HG03469 (cell line): ENCODE measurements around the gene NSD1.
"Not testable (repeated sequence)": the region's sequence is repeated elsewhere in the genome, so short reads cannot be mapped to it uniquely, and the experiment has no call there.

ENCODE experiments used
- ATAC-seq: cut with Tn5 transposase; IDR thresholded peaks from one replicate; pipeline ENCODE4 v1.9.1; 2021; ENCODE audit warnings: mild to moderate bottlenecking, moderate library complexity, moderate number of reproducible peaks; ENCODE audit not compliant: unreplicated experiment

Gene NSD1

DNA sequence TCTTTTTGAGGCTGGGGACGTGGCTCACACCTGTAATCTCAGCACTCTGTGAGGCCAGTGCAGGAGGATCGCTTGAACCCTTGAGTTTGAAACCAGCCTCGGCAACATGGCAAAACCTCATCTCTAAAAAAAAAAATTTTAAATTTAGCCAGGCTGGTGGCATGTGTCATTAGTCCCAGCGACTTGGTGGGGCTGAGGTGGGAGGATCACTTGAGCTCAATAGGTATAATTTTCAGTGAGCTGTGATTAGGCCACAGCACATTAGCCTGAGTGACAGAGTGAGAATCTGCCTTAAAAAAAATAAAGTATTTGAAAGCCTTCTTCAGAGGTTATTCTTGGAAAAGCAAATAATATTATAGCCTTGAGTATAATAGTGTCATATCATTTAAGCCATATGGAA lies 41.8 kb downstream of the NSD1 start:
- no peak for ATAC-seq

DNA sequence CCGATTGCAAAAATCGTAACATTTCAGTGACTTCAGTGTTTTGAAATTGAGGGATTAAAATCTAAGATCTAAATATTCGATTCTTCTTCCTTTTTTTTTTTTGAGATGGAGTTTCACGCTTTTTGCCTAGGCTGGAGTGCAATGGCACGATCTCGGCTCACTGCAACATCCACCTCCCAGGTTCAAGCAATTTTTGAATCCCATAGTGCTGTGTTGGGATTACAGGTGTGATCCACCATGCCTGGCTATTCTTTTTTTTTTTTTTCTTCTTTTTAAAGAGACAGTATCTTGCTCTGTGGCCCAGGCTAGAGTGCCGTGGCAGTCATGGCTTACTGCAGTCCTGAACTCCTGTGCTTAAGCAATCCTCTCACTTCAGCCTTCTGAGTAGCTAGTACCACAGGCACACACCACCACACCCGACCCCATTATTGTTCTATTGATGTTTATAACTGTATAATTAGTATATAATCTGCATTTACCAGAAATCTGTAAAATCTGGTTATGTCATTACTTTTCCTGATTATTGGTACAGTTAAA lies 42.7 kb downstream of the NSD1 start:
- no peak for ATAC-seq

DNA sequence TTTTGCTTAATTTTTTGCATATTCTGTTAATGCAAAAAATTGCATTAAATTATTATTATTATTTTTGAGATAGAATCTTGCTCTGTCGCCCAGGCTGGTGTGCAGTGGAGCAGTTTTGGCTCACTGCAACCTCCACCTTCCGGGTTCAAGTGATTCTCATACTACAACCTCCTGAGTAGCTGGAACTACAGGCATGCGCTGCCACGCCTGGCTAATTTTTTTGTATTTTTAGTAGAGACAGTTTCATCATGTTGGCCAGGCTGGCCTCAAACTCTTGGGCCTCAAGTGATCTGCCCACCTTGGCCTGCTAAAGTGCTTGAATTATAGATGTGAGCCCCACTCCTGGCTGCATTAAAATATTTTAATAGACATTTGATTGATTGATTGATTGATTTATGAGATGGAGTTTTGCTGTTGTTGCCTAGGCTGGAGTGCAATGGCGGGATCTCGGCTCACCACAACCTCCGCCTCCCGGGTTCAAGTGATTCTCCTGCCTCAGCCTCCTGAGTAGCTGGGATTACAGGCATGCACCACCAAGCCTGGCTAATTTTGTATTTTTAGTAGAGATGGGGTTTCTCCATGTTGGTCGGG lies 44.4 kb downstream of the NSD1 start:
- not testable (repeated sequence) for ATAC-seq

DNA sequence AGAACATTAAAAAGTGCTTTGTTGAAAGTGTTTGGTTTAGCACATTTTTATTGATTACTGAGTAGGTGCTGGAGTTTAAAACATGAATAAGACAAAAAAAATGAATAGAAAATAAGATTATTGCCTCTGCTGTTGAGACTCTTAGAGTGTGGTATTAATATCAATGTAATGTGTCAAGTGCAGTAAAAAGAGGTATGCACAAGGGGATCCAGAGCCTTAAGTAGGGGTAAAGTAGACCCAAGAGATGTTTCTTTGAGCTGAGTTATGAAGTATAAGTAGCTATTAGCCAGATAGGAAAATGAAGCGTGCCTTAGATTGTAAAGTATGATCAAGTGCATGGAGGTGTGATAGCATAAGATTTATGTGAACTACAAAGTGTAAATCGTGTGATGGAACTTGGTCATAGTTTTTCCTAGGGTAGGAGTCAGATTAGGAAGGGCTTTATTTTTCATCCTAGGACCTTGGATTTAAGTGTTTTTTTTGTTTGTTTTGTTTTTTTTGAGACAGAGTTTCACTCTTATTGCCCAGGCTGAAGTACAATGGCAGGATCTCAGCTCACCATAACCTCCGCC lies 45.2 kb downstream of the NSD1 start:
- ATAC-seq = no peak

DNA sequence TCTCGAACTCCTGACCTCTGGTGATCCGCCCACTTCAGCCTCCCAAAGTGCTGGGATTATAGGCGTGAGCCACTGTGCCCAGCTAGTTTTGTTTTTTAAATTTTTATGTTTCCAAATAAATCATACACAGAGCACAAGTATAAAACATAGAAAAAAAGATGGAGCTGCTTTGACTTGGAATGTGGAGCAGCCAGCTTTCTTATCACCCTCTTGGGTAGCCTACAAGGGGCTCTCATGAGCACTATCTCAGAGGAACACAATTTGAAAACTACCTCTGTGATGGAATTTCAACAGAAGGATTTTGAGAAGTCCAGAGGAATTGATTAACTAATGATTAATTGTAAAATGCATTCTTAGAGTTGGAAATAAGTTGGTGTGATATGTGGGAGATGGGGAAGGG lies 45.9 kb downstream of the NSD1 start:
- ATAC-seq = no peak

DNA sequence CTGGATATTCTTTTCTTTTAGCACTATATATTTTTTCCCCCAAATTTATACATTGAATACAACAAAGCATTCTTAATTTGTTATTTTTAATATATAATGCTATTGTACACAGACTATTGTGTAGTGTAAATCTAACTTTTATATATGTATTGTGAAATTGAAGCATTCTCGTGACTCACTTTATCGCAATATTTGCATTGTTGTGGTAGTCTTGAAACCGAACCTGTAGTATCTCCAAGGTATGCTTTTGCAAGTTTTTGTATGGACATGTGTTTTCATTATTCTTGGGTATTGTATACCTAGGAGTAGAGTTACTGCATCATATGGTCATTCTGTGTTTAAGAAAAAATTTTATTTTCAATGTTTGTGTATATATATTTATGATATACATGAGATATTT lies 49.6 kb downstream of the NSD1 start:
- ATAC-seq = no peak

DNA sequence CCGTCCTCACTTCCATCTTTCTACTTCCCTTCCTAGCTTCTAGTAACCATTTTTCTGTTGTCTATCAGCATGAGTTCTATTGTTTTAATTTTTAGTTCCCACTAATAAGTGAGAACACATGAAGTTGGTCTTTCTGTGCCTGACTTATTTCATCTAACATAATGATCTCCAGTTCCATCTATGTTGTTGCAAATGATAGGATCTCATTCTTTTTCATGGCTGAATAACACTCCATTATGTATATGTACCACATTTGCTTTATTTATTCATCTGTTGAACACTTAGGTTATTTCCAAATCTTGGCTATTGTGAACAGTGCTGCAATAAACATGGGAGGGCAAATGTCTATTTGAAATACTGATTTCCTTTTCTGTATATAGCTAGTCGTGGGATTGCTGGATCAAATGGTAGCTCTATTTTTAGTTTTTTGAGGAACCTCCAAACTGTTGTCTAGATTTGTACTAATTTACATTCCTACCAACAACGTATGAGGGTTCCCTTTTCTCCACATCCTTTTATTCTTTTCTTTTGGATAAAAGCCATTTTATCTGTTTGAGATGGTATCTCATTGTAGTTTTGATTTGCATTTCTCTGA lies 50.3 kb downstream of the NSD1 start:
- ATAC-seq = no peak

DNA sequence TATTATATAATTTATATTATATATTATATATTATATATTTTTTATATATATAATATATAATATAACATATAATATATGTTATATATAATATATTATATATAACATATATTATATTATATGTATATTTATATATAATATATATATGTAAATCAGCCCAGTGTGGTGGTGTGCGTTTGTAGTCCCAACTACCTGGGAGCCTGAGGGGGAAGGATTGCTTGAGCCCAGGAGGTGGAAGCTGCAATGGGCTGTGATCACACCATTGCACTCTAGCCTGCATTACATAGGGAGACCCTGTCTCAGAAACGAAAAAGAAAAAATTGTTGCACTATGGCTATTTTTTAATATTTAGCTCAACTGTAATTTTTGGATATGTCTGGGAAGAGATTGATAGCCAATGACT lies 52.4 kb downstream of the NSD1 start:
- ATAC-seq = no peak

DNA sequence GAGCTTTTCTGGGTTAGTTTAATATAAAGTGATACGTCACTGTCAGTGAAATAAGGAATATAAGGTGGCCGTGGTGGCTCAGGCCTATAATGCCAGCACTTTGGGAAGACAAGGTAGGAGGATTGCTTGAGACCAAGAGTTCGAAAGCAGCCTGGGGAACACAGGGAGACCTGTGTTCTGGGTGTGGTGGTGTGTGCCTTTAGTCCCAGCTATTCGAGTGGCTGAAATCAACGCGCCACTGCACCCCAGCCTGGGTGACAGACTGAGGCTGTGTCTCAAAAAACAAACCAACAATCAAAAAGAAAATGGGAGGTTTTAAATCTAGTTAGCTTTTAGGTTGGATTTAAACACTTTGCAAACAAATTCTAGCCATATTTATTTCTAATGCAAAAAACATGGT lies 53.1 kb downstream of the NSD1 start:
- ATAC-seq = no peak

DNA sequence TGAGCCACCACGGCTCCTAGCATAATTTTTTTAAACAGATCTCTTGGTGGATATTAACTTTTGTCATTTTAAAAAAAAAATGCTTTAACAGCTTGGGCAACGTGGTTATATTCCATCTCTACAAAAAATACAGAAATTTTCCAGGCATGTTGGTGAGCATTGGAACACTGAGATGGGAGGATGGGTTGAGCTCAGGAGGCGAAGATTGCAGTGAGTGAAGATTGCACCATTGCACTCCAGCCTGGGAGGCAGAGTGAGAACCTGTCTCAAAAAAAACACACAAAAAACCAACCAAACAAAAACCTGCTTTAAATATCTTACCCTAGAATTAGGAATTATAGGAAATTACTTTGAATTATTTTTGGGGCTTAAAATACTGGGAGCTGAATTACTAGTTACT lies 55.2 kb downstream of the NSD1 start:
- ATAC-seq = no peak

DNA sequence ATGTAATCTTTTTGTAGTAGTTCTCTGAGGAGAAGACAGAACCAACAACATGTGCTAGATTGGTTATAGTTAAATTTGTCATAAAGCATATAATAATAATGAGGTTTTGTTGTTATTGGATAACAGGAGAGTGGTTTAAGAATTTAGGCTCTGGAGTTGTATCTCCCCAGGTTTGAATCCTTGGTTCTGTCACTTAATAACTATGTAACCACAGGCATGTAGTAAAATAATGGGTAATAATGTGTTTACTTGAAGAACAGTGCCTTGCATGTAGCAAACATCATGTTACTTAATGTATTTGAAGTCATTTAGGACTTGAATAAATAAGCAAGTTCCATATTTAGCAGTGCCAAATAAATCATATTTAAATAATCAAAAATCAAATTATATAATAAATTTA lies 55.8 kb downstream of the NSD1 start:
- no peak for ATAC-seq

DNA sequence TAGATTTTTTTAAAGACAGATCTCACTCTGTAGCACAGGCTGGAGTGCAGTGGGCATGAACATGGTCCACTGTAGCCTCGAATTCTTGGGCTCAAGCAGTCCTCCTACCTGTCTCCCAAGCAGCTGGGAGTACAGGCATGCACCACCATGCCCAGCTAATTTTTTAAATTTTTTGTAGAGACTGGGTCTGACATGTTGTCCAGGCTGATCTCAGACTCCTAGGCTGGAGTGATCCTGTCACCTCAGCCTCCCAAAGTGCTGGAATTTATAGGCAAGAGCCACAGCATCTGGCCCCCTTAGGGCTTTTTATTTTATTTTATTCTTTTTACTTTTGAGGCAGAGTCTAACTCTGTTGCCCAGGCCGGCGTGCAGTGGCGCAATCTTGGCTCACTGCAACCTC lies 56.4 kb downstream of the NSD1 start:
- no peak for ATAC-seq

DNA sequence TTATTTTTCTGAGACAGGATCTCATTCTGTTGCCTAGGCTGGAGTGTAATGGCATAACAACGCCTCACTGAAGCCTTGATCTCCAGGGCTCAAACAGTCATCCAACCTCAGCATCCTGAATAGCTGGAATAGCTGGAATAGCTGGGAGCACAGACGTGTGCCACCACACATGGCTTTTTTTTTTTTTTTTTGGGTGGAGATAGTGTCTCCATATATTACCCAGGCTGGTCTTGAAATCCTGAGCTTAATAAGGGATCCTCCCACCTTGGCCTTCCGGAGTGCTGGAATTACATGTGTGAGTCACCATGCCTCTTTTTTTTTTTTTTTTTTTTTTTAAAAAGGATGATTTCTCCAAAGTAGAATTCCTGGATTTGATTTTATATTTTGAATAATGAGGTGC lies 60.7 kb downstream of the NSD1 start:
- ATAC-seq = no peak

DNA sequence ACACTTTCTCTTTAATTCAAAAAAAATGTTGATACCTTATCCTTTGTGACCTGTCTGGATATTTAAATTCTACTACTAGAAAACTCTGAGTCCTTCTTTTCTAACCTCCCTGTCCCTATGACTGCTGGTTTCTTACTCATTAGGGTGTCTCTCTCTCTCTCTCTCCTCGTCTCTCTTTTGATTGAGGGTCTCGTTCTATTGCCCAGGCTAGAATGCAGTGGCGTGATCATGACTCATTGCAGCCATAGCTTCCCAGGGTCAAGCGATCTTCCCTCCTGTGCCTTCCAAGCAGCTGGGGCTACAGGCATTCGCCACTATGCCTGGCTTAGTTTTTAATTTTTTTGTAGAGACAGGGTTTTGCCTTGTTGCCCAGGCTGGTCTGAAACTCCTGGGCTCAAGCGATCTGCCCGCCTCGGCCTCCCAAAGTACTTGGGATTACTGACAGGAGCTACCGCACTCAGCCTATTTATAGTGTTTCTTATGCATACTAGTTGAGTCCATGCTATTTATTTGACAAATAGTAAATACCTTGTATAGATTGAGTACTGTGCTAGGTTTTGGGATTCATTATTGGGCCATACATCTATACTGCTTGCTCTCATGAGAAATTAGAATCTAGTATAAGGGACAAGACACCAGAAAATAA lies 61.9 kb downstream of the NSD1 start:
- no peak for ATAC-seq

DNA sequence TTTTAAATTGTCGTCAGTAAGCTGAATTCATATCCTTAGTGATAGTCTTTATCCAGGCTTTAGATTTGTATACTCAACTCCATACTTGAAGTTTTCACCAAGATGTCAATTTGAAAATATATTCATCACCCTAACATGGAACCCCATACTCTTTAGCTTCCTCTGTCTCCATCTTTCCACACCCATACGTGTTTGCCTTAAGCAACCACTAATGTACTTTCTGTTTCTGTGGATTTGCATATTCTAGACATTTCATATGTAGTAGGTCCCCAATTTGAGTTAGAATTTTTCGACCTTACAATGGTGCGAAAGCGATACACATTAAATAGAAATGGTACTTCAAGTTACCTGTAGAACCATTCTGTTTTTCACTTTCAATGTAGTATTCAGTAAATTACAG lies 65.2 kb downstream of the NSD1 start:
- no peak for ATAC-seq

DNA sequence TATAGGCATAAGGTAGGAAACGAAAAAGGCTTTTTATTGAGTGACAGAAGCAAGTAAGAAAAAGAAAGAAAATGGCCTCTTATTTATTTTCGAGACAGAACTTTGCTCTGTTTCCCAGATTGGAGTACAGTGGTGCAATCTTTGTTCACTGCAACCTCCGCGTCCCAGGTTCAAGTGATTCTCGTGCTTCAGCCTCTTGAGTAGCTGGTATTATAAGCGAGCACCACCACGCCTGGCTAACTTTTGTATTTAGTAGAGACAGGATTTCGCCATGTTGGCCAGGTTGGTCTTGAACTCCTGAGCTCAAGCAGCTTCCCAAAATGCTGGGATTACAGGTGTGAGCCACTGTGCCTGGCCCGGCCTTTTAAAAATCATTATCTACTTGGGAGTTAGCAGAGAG lies 70.7 kb downstream of the NSD1 start:
- no peak for ATAC-seq

DNA sequence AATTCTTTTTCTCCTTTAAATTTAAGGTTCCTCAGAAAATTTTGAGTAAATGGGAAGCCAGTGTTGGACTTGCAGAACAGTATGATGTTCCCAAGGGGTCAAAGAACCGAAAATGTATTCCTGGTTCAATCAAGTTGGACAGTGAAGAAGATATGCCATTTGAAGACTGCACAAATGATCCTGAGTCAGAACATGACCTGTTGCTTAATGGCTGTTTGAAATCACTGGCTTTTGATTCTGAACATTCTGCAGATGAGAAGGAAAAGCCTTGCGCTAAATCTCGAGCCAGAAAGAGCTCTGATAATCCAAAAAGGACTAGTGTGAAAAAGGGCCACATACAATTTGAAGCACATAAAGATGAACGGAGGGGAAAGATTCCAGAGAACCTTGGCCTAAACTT lies 76.0 kb downstream of the NSD1 start:
- ATAC-seq = no peak

DNA sequence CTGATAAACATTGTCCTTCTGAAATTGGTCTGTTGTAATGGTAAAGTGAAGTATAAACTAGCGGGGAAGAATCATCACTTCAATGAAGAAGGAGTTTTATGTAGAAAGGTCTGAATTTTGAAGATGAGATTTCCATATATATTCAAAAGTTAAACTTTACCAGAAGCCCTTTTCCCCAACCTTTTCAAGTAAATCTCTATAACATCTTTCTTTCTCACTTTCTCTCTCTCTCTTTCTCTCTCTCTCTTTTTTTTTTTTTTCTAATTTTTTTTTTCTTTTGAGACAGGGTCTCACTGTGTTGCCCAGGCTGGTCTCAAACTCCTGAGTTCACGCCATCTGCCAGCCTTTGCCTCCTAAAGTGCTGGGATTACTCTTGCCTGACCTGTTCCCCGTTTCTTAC lies 78.7 kb downstream of the NSD1 start:
- no peak for ATAC-seq

DNA sequence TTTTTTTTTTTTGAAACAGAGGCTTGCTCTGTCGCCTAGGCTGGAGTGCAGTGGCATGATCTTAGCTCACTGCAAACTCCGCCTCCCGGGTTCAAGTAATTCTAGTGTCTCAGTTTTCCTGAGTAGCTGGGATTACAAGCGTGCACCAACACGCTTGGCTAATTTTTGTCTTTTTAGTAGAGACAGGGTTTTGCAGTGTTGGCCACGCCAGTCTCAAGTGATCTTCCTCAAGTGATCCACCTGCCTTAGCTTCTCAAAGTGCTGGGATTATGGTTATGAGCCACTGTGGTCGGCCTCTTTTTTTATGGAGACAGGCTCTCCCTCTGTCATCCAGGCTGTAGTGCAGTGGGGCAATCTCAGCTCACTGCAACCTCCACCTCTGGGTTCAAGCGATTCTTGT lies 87.0 kb downstream of the NSD1 start:
- ATAC-seq = no peak

DNA sequence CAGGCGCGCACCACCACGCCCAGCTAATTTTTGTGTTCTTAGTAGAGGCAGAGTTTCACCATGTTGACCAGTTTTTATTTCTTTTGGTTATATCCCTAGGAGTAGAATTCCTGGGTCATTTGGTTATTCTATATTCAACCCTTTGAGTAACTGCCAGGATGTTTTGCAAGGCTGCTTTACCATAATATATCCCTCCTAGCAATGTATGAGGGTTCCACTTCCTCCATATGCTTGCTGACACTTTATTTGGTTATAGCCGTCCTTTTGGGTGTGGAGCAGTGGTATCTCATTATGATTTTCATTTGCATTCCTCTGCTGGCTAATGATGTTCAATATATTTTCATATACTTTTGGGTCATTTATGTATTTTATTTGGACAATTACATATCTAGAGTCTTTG lies 88.7 kb downstream of the NSD1 start:
- no peak for ATAC-seq

DNA sequence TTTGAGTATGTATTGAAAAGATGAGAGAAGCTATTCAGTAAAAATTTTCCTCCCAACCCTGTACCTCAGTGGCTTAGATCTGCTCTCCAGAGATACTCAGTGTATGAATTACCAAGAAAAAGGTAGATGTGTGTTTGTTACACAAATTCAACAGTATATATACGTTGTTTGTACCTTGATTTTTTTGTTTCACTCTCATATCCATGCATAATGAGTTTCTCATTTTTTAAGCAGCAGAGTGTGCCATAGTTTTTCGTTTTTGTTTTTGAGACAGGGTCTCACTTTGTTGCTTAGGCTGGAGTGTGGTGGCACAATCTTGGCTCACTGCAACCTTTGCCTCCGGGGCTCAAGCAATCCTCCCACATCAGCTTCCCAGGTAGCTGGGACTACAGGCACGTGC lies 92.2 kb downstream of the NSD1 start:
- ATAC-seq = no peak

DNA sequence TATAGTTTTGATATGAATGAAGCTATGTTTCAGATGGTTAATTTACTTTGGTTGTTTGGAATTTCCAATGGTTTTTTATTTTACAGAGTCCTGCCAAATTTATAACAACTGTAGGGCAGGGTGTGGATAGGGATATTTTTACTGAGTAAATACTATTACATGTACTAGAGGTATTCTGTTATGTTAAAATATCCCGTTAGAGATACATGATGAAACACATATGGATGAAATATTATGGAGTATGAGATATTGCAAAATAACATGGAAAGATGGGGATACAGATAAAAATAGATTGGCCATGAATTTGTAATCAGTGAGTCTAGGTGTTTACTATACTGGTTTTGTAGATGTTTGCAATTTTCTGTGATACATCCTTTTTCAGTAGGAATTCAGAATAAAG lies 93.3 kb downstream of the NSD1 start:
- no peak for ATAC-seq
